HT-29 (cell line): ENCODE results near the gene PPP1R13B. TPM values are rescaled to one million over a fixed set of nuclear protein-coding genes. Genes with fewer than 3 reads are reported as not detected.
A peak's percentile ranks its signal among the peaks of the same experiment; 100 is the strongest.
"Not testable (repeated sequence)": the region's sequence is repeated elsewhere in the genome, so short reads cannot be mapped to it uniquely, and the experiment has no call there.

ENCODE experiments used
- DNase-seq: peaks from one replicate; pipeline ENCODE4 v3.0.0-alpha.2; 2015; ENCODE audit warnings: low spot score
- total RNA-seq: library from RNA; depleted of rRNA; stranded (reverse); fragments of >200 nt; shearing (Covaris generic); gene quantifications from 2 replicates; pipeline ENCODE4 v1.2.3, GENCODE V29; 2014

PPP1R13B gene
- total RNA-seq, 1 experiment from 2014 or later, result 9.1 TPM

DNA sequence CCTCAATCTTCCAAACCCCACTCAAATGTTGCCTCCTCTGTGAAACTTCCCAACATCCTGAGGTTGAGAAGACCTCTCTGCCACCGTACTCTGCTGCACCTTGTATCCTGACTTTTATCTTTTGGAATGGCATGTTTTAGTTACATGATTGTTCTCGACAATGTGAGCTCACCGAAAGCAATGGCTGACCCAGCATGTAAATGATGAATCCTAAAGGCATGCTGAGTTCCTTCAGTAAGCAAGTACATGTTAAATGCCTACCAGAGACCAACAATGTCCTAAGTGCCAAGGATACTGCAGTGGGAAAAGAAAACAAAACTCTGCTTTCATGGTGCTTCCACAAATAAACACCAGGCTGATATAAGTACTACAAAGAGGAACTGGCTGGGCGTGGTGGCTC lies 13.7 kb downstream of the PPP1R13B start:
- DNase-seq, result no peak

DNA sequence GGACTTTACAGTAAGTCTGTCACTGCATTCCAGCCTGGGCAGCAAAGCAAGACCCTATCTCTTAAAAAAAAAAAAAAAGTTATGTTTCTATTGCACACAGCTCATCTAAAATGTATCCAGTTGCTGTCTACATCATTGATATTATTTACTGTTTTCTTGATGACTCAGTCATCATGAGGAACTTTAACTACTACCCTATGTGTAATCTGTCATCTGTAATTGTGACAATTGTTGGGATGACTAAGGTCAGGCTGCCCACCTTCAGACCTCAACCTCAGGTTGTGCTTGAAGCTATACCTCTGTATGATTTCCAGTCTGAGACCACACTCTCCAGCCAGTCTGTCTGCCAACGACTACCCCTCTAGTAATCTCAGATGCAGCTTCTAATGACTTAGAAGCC lies 15.3 kb downstream of the PPP1R13B start:
- DNase-seq, result no peak

- DNase-seq, result no peak
Observed at GRCh38 chr14:103830511-103831270, 16.7 kb downstream of the PPP1R13B start.

- DNase-seq, result no peak
Observed at GRCh38 chr14:103828315-103828967, 18.9 kb downstream of the PPP1R13B start.

DNA sequence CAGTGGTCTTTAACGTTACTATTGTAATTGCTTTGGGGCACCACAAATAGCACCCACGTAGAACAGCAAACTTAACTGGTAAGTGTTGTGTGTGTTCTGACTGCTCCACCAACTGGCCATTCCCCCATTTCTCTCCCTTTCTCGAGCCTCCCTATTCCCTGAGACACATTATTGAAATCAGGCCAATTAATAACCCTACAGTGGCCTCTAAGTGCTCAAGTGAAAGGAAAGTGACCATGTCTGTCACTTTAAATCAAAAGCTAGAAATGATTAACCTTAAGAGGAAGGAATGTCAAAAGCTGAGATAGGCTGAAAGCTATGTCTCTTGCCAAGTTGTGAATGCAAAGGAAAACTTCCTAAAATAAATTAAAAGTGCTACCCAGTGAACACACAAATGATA lies 22.3 kb downstream of the PPP1R13B start:
- peak; percentile 53 for DNase-seq

DNA sequence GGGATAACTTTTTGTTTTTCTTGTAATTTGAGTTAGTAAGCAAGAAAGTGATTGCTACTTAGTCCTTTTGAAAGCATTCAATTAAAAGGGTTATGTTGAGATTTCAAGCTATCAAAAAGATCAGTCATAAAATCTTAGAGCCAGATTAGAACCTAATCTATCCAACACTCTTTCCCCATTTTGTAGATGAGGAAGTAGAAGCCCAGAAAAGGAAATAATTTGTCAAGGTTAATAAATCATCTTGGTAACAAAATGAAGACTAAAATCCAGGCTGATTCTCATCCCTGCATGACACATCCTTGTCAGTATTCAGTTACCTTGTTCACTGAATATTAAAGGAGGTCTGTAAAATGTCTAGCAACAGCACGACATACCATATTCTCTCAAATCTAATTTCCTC lies 26.5 kb downstream of the PPP1R13B start:
- DNase-seq, result no peak

- no peak for DNase-seq
Observed at GRCh38 chr14:103820382-103820781, 27.0 kb downstream of the PPP1R13B start.

DNA sequence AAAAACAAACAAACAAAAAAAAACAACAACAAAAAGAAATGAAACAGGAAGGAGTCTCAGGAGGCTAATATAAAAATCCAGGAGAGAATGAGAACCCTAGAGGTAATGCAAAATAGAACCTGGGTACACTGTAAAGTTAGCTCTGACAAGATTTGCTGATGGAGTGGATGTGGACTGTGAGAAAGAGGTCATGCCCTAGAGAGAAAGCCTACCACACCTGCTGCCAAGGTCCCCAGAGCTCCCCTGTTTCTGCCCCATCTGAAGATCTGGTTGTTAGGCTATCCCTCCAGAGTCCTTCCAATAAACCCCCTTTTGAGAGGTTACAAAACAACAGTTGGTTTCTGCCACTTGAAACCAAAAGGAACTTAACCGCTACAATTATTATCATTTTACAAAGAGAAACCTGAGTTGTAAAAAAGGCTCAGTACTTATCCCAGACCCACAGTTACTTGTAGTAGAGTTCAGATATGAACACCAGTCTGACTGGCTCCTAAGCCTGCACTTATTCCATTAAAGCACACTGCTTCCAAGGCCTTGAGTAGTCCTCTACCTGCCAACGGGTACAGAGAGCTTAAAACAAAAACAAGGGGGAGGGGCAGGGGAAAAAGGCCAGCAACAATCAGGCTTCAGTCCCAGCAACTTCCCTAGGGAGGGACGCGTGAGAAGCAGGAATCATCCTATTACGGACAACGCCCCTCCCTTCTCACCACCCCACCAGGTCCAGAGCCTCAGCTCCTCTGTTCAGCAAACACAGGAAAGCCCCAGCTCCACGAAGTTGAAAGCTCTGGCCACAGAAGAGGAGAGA lies 27.7 kb downstream of the PPP1R13B start:
- no peak for DNase-seq

- DNase-seq, result no peak
Observed at GRCh38 chr14:103818870-103819269, 28.5 kb downstream of the PPP1R13B start.

DNA sequence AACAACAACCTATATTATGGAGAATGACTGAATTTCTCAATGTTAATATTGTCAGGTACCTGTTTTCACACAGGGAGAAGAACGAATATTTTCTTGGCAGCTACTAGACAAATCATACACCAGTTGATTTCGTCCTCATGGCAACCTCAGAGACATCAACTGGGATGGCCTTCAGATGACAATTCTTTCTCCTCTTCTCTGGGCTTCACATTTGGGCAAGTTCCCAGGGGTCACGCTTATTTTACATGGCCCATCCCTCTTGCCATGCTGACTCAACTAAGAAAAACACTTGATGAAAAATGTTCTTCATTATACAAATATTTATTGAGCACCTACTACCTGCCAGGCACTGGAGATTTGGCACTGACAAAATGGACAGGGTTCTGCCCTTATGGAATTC lies 29.0 kb downstream of the PPP1R13B start:
- no peak for DNase-seq

DNA sequence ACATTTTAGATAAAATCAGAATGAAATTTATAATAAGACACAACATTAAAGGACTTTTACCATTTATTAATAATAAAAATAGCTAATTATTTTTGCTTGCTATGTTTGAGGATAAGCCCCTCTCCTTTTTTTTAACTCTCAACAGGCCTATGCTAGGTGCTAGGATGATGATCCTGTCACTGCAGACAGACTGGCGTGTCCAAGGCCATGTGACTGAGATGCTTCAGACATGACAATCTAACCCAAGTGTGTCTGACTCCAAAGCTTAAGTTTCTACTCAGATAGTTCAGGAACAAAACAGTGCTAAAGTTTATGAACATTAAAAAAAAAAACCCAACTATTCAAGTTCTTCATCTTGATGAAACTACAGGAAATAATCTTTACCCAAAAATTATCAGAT lies 29.8 kb downstream of the PPP1R13B start:
- no peak for DNase-seq

GRCh38 chr14:103816991-103817390 lies 30.4 kb downstream of the PPP1R13B start:
- DNase-seq, result no peak

GRCh38 chr14:103815253-103815652 lies 32.1 kb downstream of the PPP1R13B start:
- no peak for DNase-seq

- DNase-seq, result no peak
Observed at GRCh38 chr14:103811189-103811588, 36.2 kb downstream of the PPP1R13B start.

DNA sequence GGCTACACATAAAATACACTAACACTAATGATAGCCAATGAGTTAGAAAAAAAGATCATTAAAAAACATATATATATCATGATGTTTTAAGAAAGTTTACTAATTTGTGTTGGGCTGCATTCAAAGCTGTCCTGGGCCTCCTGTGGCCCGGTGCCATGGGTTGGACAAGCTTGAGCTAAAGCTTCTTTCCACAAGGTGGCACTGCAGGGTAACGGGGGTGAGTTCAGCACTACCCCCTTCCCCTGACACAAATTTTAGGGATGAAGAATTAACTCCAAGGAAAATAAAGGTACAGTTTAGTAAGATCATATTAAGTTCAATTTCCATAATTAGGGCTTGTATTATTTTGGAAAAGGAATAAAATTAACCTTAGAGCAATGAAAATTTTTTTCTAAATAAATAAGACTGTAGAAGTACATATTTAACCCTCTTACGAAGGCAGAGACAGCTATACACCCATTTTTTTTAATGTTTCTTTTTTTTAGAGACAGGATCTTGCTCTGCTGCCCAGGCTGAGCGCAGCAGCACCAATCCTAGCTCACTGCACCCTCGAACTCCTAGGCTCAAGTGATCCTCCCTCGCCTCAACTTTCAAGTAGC lies 38.9 kb downstream of the PPP1R13B start:
- DNase-seq, result peak; percentile 63

DNA sequence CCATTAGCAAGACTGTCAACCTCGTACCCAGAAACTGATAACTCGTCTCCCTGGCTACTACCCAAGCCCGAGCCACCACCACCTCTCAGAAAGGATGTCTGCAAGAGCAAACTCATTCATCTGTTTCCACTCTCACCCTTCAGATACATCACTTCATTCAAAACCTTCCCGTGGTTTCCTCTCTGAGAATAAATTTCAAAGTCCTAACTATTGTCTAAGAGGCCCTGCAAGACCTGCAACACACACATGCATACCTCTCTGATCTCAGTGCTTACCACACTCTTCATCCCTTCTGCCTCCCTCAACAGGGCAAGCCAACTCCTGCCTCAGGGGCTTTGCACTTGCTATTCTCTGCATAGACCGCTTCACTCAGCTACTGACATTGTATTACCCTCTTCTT lies 40.6 kb downstream of the PPP1R13B start:
- no peak for DNase-seq

- DNase-seq, result no peak
Observed at GRCh38 chr14:103805708-103806107, 41.7 kb downstream of the PPP1R13B start.

- DNase-seq, result no peak
Observed at GRCh38 chr14:103803661-103804060, 43.7 kb downstream of the PPP1R13B start.

DNA sequence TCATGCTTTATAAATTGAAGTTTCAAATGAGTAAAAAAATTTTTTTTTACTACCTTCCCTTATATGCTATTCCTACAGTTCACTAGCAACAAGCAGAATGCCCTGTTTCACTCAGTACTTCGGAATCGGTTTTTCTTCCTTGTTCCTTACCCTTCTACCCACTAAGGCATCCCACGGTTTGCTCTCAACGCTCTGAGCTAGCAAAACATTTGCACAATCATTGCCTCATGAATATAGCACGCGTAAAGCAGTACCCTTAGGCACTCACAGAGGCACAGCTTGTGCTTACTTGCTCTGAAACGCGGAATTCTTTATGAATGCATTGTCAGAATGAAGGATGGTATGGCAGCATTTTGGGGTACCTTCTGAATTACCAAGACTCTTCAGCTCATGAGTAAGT lies 45.0 kb downstream of the PPP1R13B start:
- DNase-seq, result no peak

GRCh38 chr14:103801459-103801858 lies 45.9 kb downstream of the PPP1R13B start:
- no peak for DNase-seq

DNA sequence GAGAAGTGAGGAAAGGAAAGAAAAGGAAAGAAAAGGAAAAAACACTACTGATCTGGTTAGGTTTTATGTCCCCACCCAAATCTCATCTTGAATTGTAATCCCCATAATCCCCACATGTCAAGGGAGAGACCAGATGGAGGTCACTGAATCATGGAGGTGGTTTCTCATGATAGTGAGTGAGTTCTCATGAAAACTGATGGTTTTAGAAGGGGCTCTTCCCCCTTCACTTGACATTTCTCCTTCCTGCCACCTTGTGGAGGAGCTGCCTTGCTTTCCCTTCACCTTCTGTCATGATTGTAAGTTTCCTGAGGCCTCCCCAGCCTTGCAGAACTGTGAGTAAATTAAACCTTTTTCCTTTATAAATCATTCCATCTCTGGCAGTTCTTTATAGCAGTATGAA lies 54.2 kb downstream of the PPP1R13B start:
- not testable (repeated sequence) for DNase-seq

DNA sequence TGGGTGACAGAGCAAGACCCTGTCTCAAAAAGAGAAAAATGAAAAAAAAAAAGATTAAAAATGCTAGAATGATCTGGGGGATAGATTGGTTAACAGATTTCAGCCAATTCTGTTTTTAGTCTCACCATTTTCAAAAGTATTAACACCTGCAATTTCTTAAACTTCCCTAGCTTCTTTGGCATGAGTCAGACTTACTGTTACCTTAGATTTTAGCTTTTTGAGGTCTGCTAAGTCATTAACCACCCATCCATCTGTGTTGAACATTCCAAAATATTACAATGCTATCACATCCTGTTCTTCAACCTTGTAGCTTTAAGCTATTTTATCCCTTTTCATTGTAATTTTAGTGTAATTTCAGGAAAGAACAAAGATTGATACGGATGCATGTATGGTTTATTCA lies 59.3 kb downstream of the PPP1R13B start:
- DNase-seq, result no peak
